Hepatocyte (in vitro differentiated cells): ENCODE measurements around the gene TIAL1.

Source experiments
- CTCF ChIP-seq: fragments of 200-600 bp; sonication (generic); IDR thresholded peaks from 2 replicates; pipeline ENCODE4 v1.5.1; 2016; ENCODE audit warnings: antibody characterized with exemption, mild to moderate bottlenecking; ENCODE audit not compliant: poor library complexity
- EZH2 ChIP-seq: fragments of 200-600 bp; sonication (generic); IDR thresholded peaks from 2 replicates; pipeline ENCODE4 v1.6.1; 2016; ENCODE audit warnings: antibody characterized with exemption, mild to moderate bottlenecking, borderline replicate concordance

- TF ChIP-seq CTCF (no peak), EZH2 (no peak)
These were observed 55.1 kb downstream of the TIAL1 start for GRCh38 chr10:119541459-119542356.
